GM23338 (cell line): ENCODE data around the gene EIF3CL. TPM values are rescaled to one million over a fixed set of nuclear protein-coding genes. Genes with fewer than 3 reads are reported as not detected.
A peak's percentile ranks its signal among the peaks of the same experiment; 100 is the strongest.
"Not testable (repeated sequence)": the region's sequence is repeated elsewhere in the genome, so short reads cannot be mapped to it uniquely, and the experiment has no call there.

Experiments used
- ATAC-seq: fragments of 200-7000 bp; cut with Tn5 transposase; 3 replicates; pipeline ENCODE4 v1.9.1; 2020
- DNase-seq: peaks from one replicate; pipeline ENCODE4 v3.0.0-alpha.2; 2015; ENCODE audit warnings: low spot score
- H2AFZ ChIP-seq: fragments of 200-600 bp; sonication (generic); 2 replicates; pipeline ENCODE4 v1.8.0; 2016; ENCODE audit warnings: antibody characterized with exemption, mild to moderate bottlenecking, moderate library complexity
- H3F3A ChIP-seq: fragments of 200-600 bp; sonication (generic); replicated peaks from 2 replicates; pipeline ENCODE4 v1.8.0; 2017; ENCODE audit warnings: antibody characterized with exemption, mixed run types, low read depth
- H3K27ac ChIP-seq: fragments of 200-600 bp; sonication (generic); 2 replicates; pipeline ENCODE4 v1.6.1; 2016; ENCODE audit warnings: low read depth
- H3K27me3 ChIP-seq: fragments of 200-600 bp; sonication (generic); 2 replicates; pipeline ENCODE4 v1.8.0; 2016; ENCODE audit warnings: mild to moderate bottlenecking, mixed run types, moderate library complexity; ENCODE audit not compliant: insufficient read depth
- H3K36me3 ChIP-seq: fragments of 200-600 bp; sonication (generic); 2 replicates; pipeline ENCODE4 v1.8.0; 2016; ENCODE audit warnings: mild to moderate bottlenecking; ENCODE audit not compliant: insufficient read depth
- H3K4me1 ChIP-seq: fragments of 200-600 bp; sonication (generic); 2 replicates; pipeline ENCODE4 v1.8.0; 2016; ENCODE audit warnings: mild to moderate bottlenecking, moderate library complexity; ENCODE audit not compliant: insufficient read depth
- H3K4me2 ChIP-seq: fragments of 200-600 bp; sonication (generic); 2 replicates; pipeline ENCODE4 v1.7.1; 2017; ENCODE audit warnings: mixed run types
- H3K4me3 ChIP-seq: fragments of 200-600 bp; sonication (generic); 2 replicates; pipeline ENCODE4 v1.6.1; 2016; ENCODE audit warnings: mixed run types
- H3K79me2 ChIP-seq: fragments of 200-600 bp; sonication (generic); replicated peaks from 2 replicates; pipeline ENCODE4 v1.8.0; 2017; ENCODE audit warnings: mild to moderate bottlenecking; ENCODE audit not compliant: insufficient read depth
- H3K9me2 ChIP-seq: fragments of 200-600 bp; sonication (generic); 2 replicates; pipeline ENCODE4 v1.8.0; 2017; ENCODE audit not compliant: insufficient read depth
- H4K20me1 ChIP-seq: fragments of 200-600 bp; sonication (generic); replicated peaks from 2 replicates; pipeline ENCODE4 v1.8.0; 2017; ENCODE audit warnings: mild to moderate bottlenecking; ENCODE audit not compliant: insufficient read depth
- H3K27ac Mint-ChIP-seq: 2 replicates; pipeline ENCODE4 v1.8.0; 2020; ENCODE audit warnings: inconsistent platforms, mild to moderate bottlenecking, moderate library complexity, mixed read lengths
- H3K27me3 Mint-ChIP-seq: 3 replicates; pipeline ENCODE4 v1.8.0; 2022; ENCODE audit warnings: low read depth, mild to moderate bottlenecking, moderate library complexity, mixed read lengths, inconsistent platforms; ENCODE audit not compliant: insufficient read depth, poor library complexity
- H3K36me3 Mint-ChIP-seq: 3 replicates; pipeline ENCODE4 v1.8.0; 2021; ENCODE audit warnings: low read depth, mild to moderate bottlenecking, inconsistent platforms, moderate library complexity, mixed read lengths
- H3K4me1 Mint-ChIP-seq: 3 replicates; pipeline ENCODE4 v1.8.0; 2020; ENCODE audit warnings: mild to moderate bottlenecking, inconsistent platforms, mixed read lengths
- H3K4me3 Mint-ChIP-seq: 3 replicates; pipeline ENCODE4 v1.8.0; 2021; ENCODE audit warnings: moderate library complexity, mild to moderate bottlenecking, inconsistent platforms, mixed read lengths
- H3K9me3 Mint-ChIP-seq: 3 replicates; pipeline ENCODE4 v1.8.0; 2020; ENCODE audit warnings: moderate library complexity, mild to moderate bottlenecking, inconsistent platforms, mixed read lengths
- long read RNA-seq: library from polyadenylated mRNA; unstranded; transcript quantifications from one replicate; pipeline ENCODE4 v2.0.0, GENCODE V29; 2020; ENCODE audit not compliant: unreplicated experiment
- polyA plus RNA-seq: library from polyadenylated mRNA; unstranded; fragments of >200 nt; fragmentation: Nextera tagmentation; extraction: Ambion mirVana; gene quantifications from 2 replicates; pipeline ENCODE4 v1.2.1, GENCODE V29; 2016
- total RNA-seq: library from RNA; depleted of rRNA; stranded (reverse); fragments of >200 nt; shearing (Covaris generic); gene quantifications from 2 replicates; pipeline ENCODE4 v1.2.3, GENCODE V29; 2014; rRNA removed

The EIF3CL gene
- total RNA-seq (323 and 339 TPM in 2 replicates), polyA plus RNA-seq (0.68 and 1.8 TPM in 2 replicates)
- long read RNA-seq, transcript EIF3CL-201 (21 exons, 3,085 nt), result major isoform, 9 of 52 reads
- long read RNA-seq, partial matches to known transcripts, result 39 of 52 reads
- long read RNA-seq, other reads (novel, unspliced or antisense), result 4 of 52 reads

- H3K9me2 ChIP-seq, H3K27ac ChIP-seq, H3K79me2 ChIP-seq, H3K27ac Mint-ChIP-seq, H3K9me3 Mint-ChIP-seq, DNase-seq, H3K4me1 Mint-ChIP-seq, H3K36me3 ChIP-seq, H3F3A ChIP-seq, H3K4me1 ChIP-seq, H3K36me3 Mint-ChIP-seq, H2AFZ ChIP-seq, H4K20me1 ChIP-seq, H3K27me3 Mint-ChIP-seq, H3K27me3 ChIP-seq: not testable (repeated sequence)
- peak; percentile 99 for ATAC-seq
- H3K4me3 Mint-ChIP-seq, result peak within 1 kb of the TSS; percentile 82
- Histone ChIP-seq H3K4me3 (peak within 1 kb of the TSS; percentile 52), H3K4me2 (0 out of 2 replicates have a peak within 1 kb of the TSS, but pooled peaks have one; percentile 66)
Observed at GRCh38 chr16:28403220-28404072, at the start of gene EIF3CL. Gene EIF3CL (minus strand): TSS chr16:28403841. CDS start chr16:28403618, 223 bp downstream.

GRCh38 chr16:28447081-28447480 lies 43.4 kb upstream of the EIF3CL start:
- not testable (repeated sequence) for H3K36me3 ChIP-seq, H4K20me1 ChIP-seq, H3K36me3 Mint-ChIP-seq, H3K9me3 Mint-ChIP-seq, H3K27me3 Mint-ChIP-seq, H2AFZ ChIP-seq, H3K27me3 ChIP-seq, H3K27ac Mint-ChIP-seq, H3K4me3 Mint-ChIP-seq, H3K4me1 ChIP-seq, H3K9me2 ChIP-seq, H3K4me1 Mint-ChIP-seq, H3K27ac ChIP-seq, H3F3A ChIP-seq, DNase-seq, H3K4me2 ChIP-seq, H3K79me2 ChIP-seq, H3K4me3 ChIP-seq, ATAC-seq

- peak; percentile 91 for ATAC-seq
- H3K27ac Mint-ChIP-seq, H3K79me2 ChIP-seq, H3K36me3 ChIP-seq, H3K9me2 ChIP-seq, H3K4me2 ChIP-seq, H3K9me3 Mint-ChIP-seq, H3F3A ChIP-seq, H3K4me1 ChIP-seq, H3K4me3 ChIP-seq, H3K36me3 Mint-ChIP-seq, H3K4me1 Mint-ChIP-seq, H3K27me3 ChIP-seq, DNase-seq, H3K27ac ChIP-seq, H2AFZ ChIP-seq, H4K20me1 ChIP-seq, H3K27me3 Mint-ChIP-seq, H3K4me3 Mint-ChIP-seq: not testable (repeated sequence)
Observed at GRCh38 chr16:28446388-28446787, 42.7 kb upstream of the EIF3CL start.

GRCh38 chr16:28443943-28444342 lies 40.3 kb upstream of the EIF3CL start:
- H3K27me3 Mint-ChIP-seq, H3K9me2 ChIP-seq, H3K4me2 ChIP-seq, H3K4me1 Mint-ChIP-seq, H3K27ac Mint-ChIP-seq, H3K36me3 ChIP-seq, H3K27ac ChIP-seq, H3F3A ChIP-seq, H2AFZ ChIP-seq, H3K4me3 Mint-ChIP-seq, H3K4me3 ChIP-seq, H3K4me1 ChIP-seq, DNase-seq, H4K20me1 ChIP-seq, H3K27me3 ChIP-seq, H3K9me3 Mint-ChIP-seq, H3K79me2 ChIP-seq, H3K36me3 Mint-ChIP-seq, ATAC-seq: not testable (repeated sequence)

- H3K4me3 ChIP-seq, H3K4me2 ChIP-seq, H3F3A ChIP-seq, ATAC-seq, H3K36me3 Mint-ChIP-seq, H3K27ac Mint-ChIP-seq, DNase-seq, H3K36me3 ChIP-seq, H3K4me1 ChIP-seq, H3K27me3 Mint-ChIP-seq, H3K79me2 ChIP-seq, H3K27ac ChIP-seq, H3K9me3 Mint-ChIP-seq, H3K27me3 ChIP-seq, H4K20me1 ChIP-seq, H3K4me1 Mint-ChIP-seq, H3K9me2 ChIP-seq, H3K4me3 Mint-ChIP-seq, H2AFZ ChIP-seq: not testable (repeated sequence)
Observed at GRCh38 chr16:28438899-28439298, 35.3 kb upstream of the EIF3CL start.

GRCh38 chr16:28435340-28435739 lies 31.7 kb upstream of the EIF3CL start:
- not testable (repeated sequence) for H4K20me1 ChIP-seq, H3K4me1 ChIP-seq, H3K79me2 ChIP-seq, H3K36me3 ChIP-seq, H3K27me3 Mint-ChIP-seq, H2AFZ ChIP-seq, H3K4me2 ChIP-seq, H3K4me3 ChIP-seq, ATAC-seq, DNase-seq, H3K4me3 Mint-ChIP-seq, H3K27ac ChIP-seq, H3K27me3 ChIP-seq, H3F3A ChIP-seq, H3K36me3 Mint-ChIP-seq, H3K9me3 Mint-ChIP-seq, H3K4me1 Mint-ChIP-seq, H3K27ac Mint-ChIP-seq, H3K9me2 ChIP-seq
